Thymus (tissue), 11 donors: ENCODE data around the gene U2AF2. TPM values are rescaled to one million over a fixed set of nuclear protein-coding genes. Genes with fewer than 3 reads are reported as not detected.

Experiments used
- DNase-seq, 9 donors: peaks; one replicate each; pipeline ENCODE4 v3.0.0-alpha.2; 2013; ENCODE audit warnings: low spot score in 9 of 9, low read depth in 6 of 9, missing footprints in 1 of 9
- H3K27ac ChIP-seq, 2 donors: one replicate each; pipeline ENCODE4 v1.5.1; 2013; ENCODE audit warnings: control low read depth in 1 of 2, low read depth in 1 of 2, low read length in 1 of 2, mild to moderate bottlenecking in 1 of 2, moderate library complexity in 1 of 2
- H3K27me3 ChIP-seq, 2 donors: one replicate each; pipeline ENCODE4 v1.5.1; 2013; ENCODE audit warnings: low read length in 1 of 2; ENCODE audit not compliant: control insufficient read depth in 2 of 2, insufficient read depth in 1 of 2
- H3K36me3 ChIP-seq, 2 donors: one replicate each; pipeline ENCODE4 v1.5.1; 2013; ENCODE audit warnings: low read length in 1 of 2, mild to moderate bottlenecking in 1 of 2, moderate library complexity in 1 of 2; ENCODE audit not compliant: control insufficient read depth in 2 of 2, insufficient read depth in 2 of 2
- H3K4me1 ChIP-seq, 2 donors: one replicate each; pipeline ENCODE4 v1.5.1; 2013; ENCODE audit warnings: low read length in 2 of 2; ENCODE audit not compliant: control insufficient read depth in 2 of 2, insufficient read depth in 2 of 2
- H3K4me3 ChIP-seq, 2 donors: one replicate each; pipeline ENCODE4 v1.5.1; 2013; ENCODE audit warnings: low read length in 2 of 2, control low read depth in 1 of 2, mild to moderate bottlenecking in 1 of 2
- H3K9me3 ChIP-seq, 2 donors: one replicate each; pipeline ENCODE4 v1.5.1; 2013; ENCODE audit warnings: low read length in 1 of 2, mild to moderate bottlenecking in 1 of 2; ENCODE audit not compliant: control insufficient read depth in 2 of 2, insufficient read depth in 1 of 2
- WGBS: extraction: QIAGEN DNeasy Blood & Tissue Kit; methylation state at CpG from one replicate; pipeline ENCODE4 v1.1.7; 2013; 5-methylcytosine and 5-hydroxymethylcytosine counted together
- polyA plus RNA-seq: library from polyadenylated mRNA; stranded (reverse); fragments of 200-250 nt; gene quantifications from one replicate; pipeline ENCODE4 v1.2.3, GENCODE V29; 2013
- total RNA-seq: library from RNA; stranded (reverse); fragments of 120-200 nt; gene quantifications from one replicate; pipeline ENCODE4 v1.2.4, GENCODE V29; 2013
- donor health status: healthy.

Gene U2AF2
- total and polyA plus RNA-seq, 2 donors, result 123 to 137 TPM

DNA sequence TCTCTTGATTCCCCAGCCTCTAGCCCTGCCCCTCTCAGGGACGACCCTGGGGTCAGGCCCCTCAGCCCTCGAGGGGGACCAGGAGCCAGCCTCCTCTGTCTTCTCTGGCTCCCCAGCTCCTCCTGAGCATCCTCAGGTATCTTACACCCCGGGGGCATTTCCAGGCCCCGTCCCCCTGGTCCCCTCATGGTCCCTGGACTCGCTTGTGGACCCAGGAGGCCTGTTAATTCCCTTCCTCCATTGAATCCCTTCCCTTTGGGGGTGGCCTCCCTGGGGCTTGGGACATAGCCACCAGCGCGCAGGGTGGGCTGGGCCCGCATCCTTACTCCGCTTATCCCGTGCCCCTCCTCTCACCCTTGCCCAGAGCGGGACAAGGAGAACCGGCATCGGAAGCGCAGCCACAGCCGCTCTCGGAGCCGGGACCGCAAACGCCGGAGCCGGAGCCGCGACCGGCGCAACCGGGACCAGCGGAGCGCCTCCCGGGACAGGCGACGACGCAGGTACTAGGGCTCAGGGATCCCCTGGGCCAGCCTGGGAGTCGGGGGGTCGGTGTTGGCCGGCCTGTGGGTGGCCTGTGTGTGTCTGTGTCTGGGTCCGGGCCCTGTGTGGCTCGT is 4.1 kb downstream of the U2AF2 start:
- DNase-seq, result no peak
- peaks cover 52 to 63% of the 10 kb centered on the region in 2 donors for H3K36me3 ChIP-seq
- no peak overlapping the region for H3K27ac ChIP-seq
- H3K27me3 ChIP-seq, result no peaks in the 10 kb centered on the region
- H3K4me1 ChIP-seq, result peaks cover 14 to 27% of the 10 kb centered on the region in 2 donors
- H3K4me3 ChIP-seq, result no peak overlapping the region
- 97% methylated on average over 37 of the region's 37 CpGs for WGBS
- H3K9me3 ChIP-seq, result no peaks in the 10 kb centered on the region

DNA sequence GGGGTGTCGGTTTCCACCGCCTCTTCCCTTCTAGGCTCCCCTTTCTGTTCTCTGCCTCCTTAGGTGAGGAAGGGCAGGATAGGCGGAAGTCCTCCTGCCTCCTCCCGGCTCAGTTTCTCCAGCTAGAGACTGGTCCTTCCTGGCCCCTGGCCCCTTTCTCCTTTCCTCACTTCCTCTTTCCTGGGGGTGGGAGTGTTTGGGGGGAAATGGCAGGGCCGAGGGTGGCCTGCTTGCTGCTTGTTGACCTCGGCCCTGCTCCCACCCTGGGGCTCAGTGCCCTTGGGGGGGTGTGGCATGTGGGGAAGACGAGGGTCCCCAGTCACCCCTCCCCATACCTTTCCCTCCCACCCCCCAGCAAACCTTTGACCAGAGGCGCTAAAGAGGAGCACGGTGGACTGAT is 5.0 kb downstream of the U2AF2 start:
- 91% methylated on average over 9 of the region's 9 CpGs for WGBS
- H3K4me3 ChIP-seq, result no peak overlapping the region
- no peak for DNase-seq
- no peaks in the 10 kb centered on the region for H3K9me3 ChIP-seq
- peaks cover 61 to 70% of the 10 kb centered on the region in 2 donors for H3K36me3 ChIP-seq
- no peak overlapping the region for H3K27ac ChIP-seq
- peaks cover 14 to 27% of the 10 kb centered on the region in 2 donors for H3K4me1 ChIP-seq
- H3K27me3 ChIP-seq, result no peaks in the 10 kb centered on the region

DNA sequence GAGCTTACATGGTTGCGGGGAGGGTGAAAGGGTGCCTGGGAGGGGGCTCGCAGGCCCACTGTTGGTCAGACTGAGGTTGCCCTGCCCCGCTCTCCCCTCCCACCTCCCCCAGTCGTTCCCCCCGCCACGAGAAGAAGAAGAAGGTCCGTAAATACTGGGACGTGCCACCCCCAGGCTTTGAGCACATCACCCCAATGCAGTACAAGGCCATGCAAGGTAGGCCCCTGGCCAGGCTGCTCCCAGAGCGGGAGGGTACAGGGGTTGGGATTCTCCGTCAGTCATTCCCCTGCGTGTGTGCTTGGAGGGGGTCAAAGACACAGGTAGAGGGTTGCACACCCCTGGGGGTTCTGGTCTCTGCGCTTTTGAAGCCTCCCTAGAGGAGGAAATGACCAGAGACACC is 5.6 kb downstream of the U2AF2 start:
- Histone ChIP-seq H3K4me3 (no peak overlapping the region), H3K27ac (no peak overlapping the region), H3K27me3 (no peaks in the 10 kb centered on the region), H3K9me3 (no peaks in the 10 kb centered on the region), H3K36me3 (peaks cover 65 to 74% of the 10 kb centered on the region in 2 donors), H3K4me1 (peaks cover 14 to 27% of the 10 kb centered on the region in 2 donors)
- DNase-seq, result no peak
- 96% methylated on average over 12 of the region's 12 CpGs for WGBS

DNA sequence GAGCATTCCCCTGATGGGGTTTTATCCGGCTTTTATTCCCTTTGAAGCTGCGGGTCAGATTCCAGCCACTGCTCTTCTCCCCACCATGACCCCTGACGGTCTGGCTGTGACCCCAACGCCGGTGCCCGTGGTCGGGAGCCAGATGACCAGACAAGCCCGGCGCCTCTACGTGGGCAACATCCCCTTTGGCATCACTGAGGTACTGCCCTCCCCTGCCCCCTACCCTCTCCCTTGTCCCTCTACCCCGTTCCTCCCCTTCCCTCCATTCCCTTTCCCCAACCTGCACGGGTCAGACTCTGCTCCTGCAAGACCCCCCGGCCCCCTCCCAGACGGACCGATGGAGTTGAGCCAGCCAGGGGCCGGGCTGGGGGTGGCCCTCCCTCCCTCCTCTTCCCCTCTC is 6.2 kb downstream of the U2AF2 start:
- WGBS, result 94% methylated on average over 16 of the region's 16 CpGs
- Histone ChIP-seq H3K36me3 (peaks cover 70 to 79% of the 10 kb centered on the region in 2 donors), H3K4me1 (peaks cover 12 to 25% of the 10 kb centered on the region in 2 donors), H3K9me3 (no peaks in the 10 kb centered on the region), H3K27me3 (no peaks in the 10 kb centered on the region), H3K4me3 (no peak overlapping the region), H3K27ac (no peak overlapping the region)
- DNase-seq, result no peak

DNA sequence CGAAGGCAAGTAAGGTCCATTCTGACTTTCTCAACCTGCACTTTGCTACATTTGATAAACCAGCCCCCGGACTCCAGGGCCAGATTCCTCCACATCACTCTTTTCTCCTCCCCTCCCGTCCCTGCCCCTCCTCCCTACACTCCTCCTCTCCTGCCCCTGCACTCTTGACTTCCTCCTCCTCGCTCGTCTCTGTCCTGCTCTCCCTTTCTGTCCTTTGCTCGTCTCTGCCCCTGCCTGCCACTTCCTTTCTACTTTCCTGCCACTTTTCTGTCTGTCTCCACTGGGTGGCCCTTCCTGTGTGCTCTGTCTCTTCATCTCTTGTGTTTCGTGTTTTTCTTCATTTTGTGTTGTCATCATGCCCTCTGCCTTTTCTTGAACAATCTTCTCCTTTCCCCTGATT is 7.0 kb downstream of the U2AF2 start:
- Histone ChIP-seq H3K27ac (no peak overlapping the region), H3K36me3 (peaks cover 78 to 83% of the 10 kb centered on the region in 2 donors), H3K4me1 (peaks cover 4 to 18% of the 10 kb centered on the region in 2 donors), H3K4me3 (no peak overlapping the region), H3K9me3 (no peaks in the 10 kb centered on the region), H3K27me3 (no peaks in the 10 kb centered on the region)
- no peak for DNase-seq
- WGBS, result 90% methylated on average over 7 of the region's 7 CpGs

DNA sequence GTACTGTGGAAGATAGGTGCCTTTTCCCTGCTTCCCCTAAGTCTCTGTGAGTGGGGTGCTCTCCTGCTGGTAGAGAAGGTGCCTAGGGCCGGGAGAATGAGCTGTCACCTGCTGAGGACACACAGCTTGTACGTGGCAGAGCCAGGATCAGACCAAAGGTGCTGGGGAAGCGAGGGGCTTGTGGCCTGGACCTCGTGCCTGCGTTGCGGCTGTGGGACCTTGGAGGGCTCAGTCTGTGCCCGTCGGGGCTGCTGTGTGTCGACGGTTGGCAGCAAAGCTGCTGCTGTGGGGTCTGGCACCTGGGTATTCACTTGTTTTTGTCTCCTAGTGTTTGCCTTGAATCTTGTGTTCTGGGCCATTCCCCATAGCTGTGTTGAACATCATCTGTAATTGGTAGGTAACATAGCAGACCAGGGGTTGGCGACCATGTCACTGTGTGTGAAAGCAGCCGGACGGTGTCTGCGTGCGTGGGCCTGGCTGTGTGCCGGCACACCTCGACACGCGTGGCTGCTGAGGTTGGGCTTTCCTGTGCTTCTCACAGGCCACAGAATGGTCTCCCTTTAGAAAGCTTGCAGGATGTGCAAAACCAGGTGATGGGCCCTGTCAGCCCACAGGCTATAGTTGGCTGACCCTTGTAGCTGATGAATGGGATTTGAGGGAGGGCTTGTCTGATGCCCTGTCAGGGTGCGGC is 9.2 kb downstream of the U2AF2 start:
- Histone ChIP-seq H3K36me3 (peaks cover 91 to 97% of the 10 kb centered on the region in 2 donors), H3K4me3 (no peak overlapping the region), H3K9me3 (no peaks in the 10 kb centered on the region), H3K4me1 (no peaks in the 10 kb centered on the region), H3K27ac (no peak overlapping the region), H3K27me3 (no peaks in the 10 kb centered on the region)
- DNase-seq, result no peak
- 96% methylated on average over 20 of the region's 20 CpGs for WGBS

GRCh38 chr19:55666343-55667005 is 11.6 kb downstream of the U2AF2 start:
- Histone ChIP-seq H3K36me3 (peaks cover 89 to 97% of the 10 kb centered on the region in 2 donors), H3K27ac (no peak overlapping the region), H3K4me1 (no peaks in the 10 kb centered on the region), H3K27me3 (no peaks in the 10 kb centered on the region), H3K4me3 (no peak overlapping the region), H3K9me3 (no peaks in the 10 kb centered on the region)
- DNase-seq, result no peak
- WGBS, result 95% methylated on average over 12 of the region's 12 CpGs

- Histone ChIP-seq H3K27ac (no peak overlapping the region), H3K4me3 (no peak overlapping the region), H3K27me3 (no peaks in the 10 kb centered on the region), H3K36me3 (peaks cover 83 to 94% of the 10 kb centered on the region in 2 donors), H3K9me3 (no peaks in the 10 kb centered on the region), H3K4me1 (no peaks in the 10 kb centered on the region)
- no peak for DNase-seq
- 89% methylated on average over 4 of the region's 4 CpGs for WGBS
Measured at GRCh38 chr19:55667006-55667381, 12.2 kb downstream of the U2AF2 start.

DNA sequence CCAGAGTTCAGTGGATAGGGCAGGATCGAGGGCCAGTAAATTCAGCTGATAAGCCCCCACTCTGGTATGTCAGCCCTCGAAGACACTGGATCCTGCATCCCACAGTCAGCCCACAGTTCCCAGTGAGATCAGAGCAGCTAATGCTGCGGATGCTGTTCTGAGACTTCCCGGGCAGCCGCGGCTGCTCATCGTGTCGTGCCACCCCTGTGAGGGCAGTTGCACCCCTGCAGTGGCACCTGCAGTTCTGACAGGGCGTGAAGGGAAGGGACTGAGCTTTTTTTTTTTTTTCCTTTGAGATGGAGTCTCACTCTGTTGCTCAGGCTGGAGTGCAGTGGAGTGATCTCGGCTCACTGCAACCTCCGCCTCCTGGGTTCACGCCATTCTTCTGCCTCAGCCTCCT is 12.7 kb downstream of the U2AF2 start:
- Histone ChIP-seq H3K9me3 (no peaks in the 10 kb centered on the region), H3K27me3 (no peaks in the 10 kb centered on the region), H3K4me3 (no peak overlapping the region), H3K27ac (no peak overlapping the region), H3K36me3 (peaks cover 82 to 89% of the 10 kb centered on the region in 2 donors), H3K4me1 (no peaks in the 10 kb centered on the region)
- no peak for DNase-seq
- WGBS, result 98% methylated on average over 12 of the region's 12 CpGs
